Vagina (tissue), 2 donors: ENCODE measurements around the gene MTX1. TPM values are rescaled to one million over a fixed set of nuclear protein-coding genes. Genes with fewer than 3 reads are reported as not detected.

Experiments
- DNase-seq, 2 donors: peaks; one replicate each; pipeline ENCODE4 v3.0.0-alpha.2; 2017; ENCODE audit errors: extremely low spot score in 2 of 2
- H3K27ac ChIP-seq: fragments of 200-600 bp; sonication (generic); one replicate; pipeline ENCODE4 v1.5.1; 2019
- H3K27me3 ChIP-seq: fragments of 200-600 bp; sonication (generic); one replicate; pipeline ENCODE4 v1.5.1; 2019
- H3K36me3 ChIP-seq, 2 donors: fragments of 200-600 bp; sonication (generic); one replicate each; pipeline ENCODE4 v1.5.1; 2017 to 2019
- H3K4me1 ChIP-seq: fragments of 200-600 bp; sonication (generic); one replicate; pipeline ENCODE4 v1.5.1; 2019
- H3K4me3 ChIP-seq, 2 donors: fragments of 200-600 bp; sonication (generic); 1 replicate in 1 of 2; 2 replicates in 1 of 2; pipeline ENCODE4 v1.5.1; 2016 to 2019
- H3K9me3 ChIP-seq: fragments of 200-600 bp; sonication (generic); one replicate; pipeline ENCODE4 v1.5.1; 2019
- CTCF ChIP-seq, 3 experiments: fragments of 450-650 bp in 2 of 3; fragments of 200-600 bp in 1 of 3; sonication (generic) in 1 of 3; IDR thresholded peaks; one replicate each; pipeline ENCODE4 v1.5.1; 2017 to 2019; ENCODE audit warnings: antibody characterized with exemption in 3 of 3, mild to moderate bottlenecking in 2 of 3, moderate library complexity in 2 of 3
- POLR2A ChIP-seq, 2 donors: fragments of 450-650 bp; IDR thresholded peaks; one replicate each; pipeline ENCODE4 v1.6.1; 2017; ENCODE audit warnings: antibody characterized with exemption in 2 of 2, mild to moderate bottlenecking in 2 of 2, moderate library complexity in 2 of 2
- POLR2AphosphoS5 ChIP-seq, 2 donors: sonication (generic); formaldehyde crosslinking; IDR thresholded peaks; one replicate each; pipeline ENCODE4 v1.9.0; 2017; ENCODE audit warnings: antibody characterized with exemption in 2 of 2, mild to moderate bottlenecking in 2 of 2, low read depth in 1 of 2; ENCODE audit not compliant: insufficient read depth in 1 of 2
- intact Hi-C: fragments of 100-400 bp; cut with DNase I; formaldehyde crosslinking; loops from one replicate; pipeline ENCODE4 v1.15.1; 2023
- total RNA-seq: library from RNA; depleted of rRNA; stranded (reverse); fragments of >200 nt; gene quantifications from one replicate; pipeline ENCODE4 v1.2.3, GENCODE V29; 2016

The MTX1 gene
- total RNA-seq, 1 donor from 2014 or later = 29.5 TPM

GRCh38 chr1:155172732-155173477 lies 35.6 kb upstream of the MTX1 start, which contains the start of gene KRTCAP2:
Gene KRTCAP2 (minus strand): TSS chr1:155173304. CDS start chr1:155173224, 80 bp downstream.
- Histone ChIP-seq H3K9me3 (no peaks in the 10 kb centered on the region), H3K36me3 (peaks cover 0 to 13% of the 10 kb centered on the region in 2 donors), H3K27me3 (no peaks in the 10 kb centered on the region), H3K4me3 (peak within 1 kb of the TSS; percentile 88 to 90), H3K4me1 (peaks cover 39% of the 10 kb centered on the region), H3K27ac (peak within 1 kb of the TSS; percentile 94)
- DNase-seq = peak; percentile 96 to 97
- TF ChIP-seq CTCF (IDR thresholded peaks at IDR 0.05) = peak; percentile 87 to 95 (median 92)
- TF ChIP-seq POLR2A (IDR thresholded peaks at IDR 0.05) = peak in 1 of 2 donors; percentile 8
- TF ChIP-seq POLR2AphosphoS5 (IDR thresholded peaks at IDR 0.05; ENCODE audit: insufficient read depth in 1 of 2, low read depth in 1 of 2) = peak; percentile 83 to 97
- intact Hi-C loops = no loop called here

DNA sequence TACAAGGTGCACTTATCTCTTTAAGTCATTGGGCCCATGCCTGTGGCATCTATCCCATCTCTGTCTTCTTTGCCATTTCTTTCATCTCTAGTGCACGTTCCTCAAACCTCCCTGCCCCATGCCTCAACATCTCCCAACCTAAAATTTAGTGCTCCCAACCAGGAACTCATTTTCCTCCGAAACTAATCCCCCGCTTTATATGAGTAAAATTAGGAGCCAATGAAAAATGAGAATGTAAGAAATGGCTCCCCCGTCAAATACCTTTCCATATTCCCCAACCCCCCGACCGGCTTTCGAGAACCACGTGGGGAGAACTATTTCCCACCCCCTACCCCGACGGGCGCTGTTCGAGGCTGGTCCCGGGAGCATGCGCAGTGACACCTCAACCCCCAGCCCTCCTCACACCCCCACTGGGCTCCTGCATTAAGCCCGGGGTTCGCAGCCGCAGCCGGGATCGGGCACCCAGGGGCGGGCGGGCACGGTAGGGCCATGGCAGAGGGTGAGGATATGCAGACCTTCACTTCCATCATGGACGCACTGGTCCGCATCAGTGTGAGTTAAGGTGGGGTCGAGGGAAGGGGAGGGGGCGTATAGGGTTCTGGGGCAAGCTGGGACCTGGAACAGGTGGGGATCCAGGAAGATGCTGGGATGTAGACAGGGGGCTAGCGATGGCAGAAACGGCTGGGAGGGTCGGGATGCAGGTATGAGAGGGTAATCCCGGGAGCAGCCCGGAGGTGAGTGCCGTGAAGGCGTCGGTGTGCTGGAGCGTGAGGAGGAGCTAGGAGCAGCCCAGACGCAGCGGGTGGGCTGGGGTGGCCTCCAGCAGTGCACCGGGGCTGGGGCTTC lies 34.8 kb upstream of the MTX1 start, which contains the start of gene TRIM46:
TRIM46 (plus strand) TSS at position 372 of the 846 bp plus-strand sequence; CDS start at position 490, 118 bp downstream.
- Histone ChIP-seq H3K4me3 (peak within 1 kb of the TSS; percentile 88 to 90), H3K9me3 (no peaks in the 10 kb centered on the region), H3K36me3 (peaks cover 0 to 12% of the 10 kb centered on the region in 2 donors), H3K27ac (peak within 1 kb of the TSS; percentile 94), H3K27me3 (no peaks in the 10 kb centered on the region), H3K4me1 (peaks cover 38% of the 10 kb centered on the region)
- intact Hi-C loops = no loop called here
- peak; percentile 85 to 91 for DNase-seq
- TF ChIP-seq POLR2A (IDR thresholded peaks at IDR 0.05) (no peak), CTCF (IDR thresholded peaks at IDR 0.05) (no peak), POLR2AphosphoS5 (IDR thresholded peaks at IDR 0.05; ENCODE audit: insufficient read depth in 1 of 2, low read depth in 1 of 2) (no peak)

DNA sequence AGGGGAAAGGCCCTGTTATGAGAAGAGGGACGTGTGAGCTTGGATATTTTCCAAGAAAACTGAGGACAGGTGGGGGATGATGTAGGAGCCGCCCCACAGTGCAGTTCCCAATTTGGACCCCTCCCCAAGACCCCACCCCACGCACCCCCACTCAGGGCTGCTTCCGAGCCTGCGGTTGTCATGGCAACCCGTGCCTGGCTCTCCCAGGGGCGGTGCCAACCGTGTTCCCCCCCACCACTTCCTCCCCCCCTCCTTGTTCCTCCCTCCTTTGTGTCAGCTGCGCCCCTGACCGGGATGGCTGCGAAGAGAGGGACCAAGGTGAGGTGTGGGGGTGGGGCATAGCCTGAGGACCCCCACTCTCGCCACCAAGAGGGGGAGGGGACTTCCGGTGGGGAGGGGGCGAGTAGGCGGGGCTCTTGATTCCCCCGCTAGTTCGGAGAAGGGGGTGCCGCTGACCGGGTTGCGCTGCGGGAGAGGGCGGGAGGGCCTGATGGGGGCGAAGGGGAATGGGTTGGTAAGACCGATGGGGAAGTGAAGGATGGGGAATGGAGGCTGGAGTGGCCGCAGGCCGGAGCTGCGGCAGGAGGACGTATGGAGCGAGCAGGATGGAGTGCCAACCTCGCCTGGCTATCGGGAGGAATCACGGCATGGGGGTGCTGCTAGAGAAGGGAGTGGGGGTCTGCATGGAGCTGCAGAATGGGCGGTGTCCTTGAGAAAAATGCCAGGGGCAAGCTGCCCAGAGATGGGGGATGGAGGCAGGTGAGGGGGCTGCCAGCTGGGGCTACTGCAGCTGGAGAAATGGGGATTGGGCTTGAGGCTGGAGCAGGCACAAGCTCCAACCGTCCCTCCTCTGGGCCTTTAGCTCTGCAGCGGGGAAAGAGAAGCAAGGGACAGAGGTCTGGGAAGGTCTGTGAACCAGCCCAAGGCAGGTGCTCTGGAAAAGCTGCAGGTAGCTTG lies 33.9 kb upstream of the MTX1 start:
- DNase-seq = peak; percentile 84 to 91
- Histone ChIP-seq H3K27ac (peak overlapping the region; percentile 3), H3K4me3 (peak overlapping the region; percentile 88 to 90), H3K9me3 (no peaks in the 10 kb centered on the region), H3K36me3 (peaks cover 0 to 3% of the 10 kb centered on the region in 2 donors), H3K4me1 (peaks cover 38% of the 10 kb centered on the region), H3K27me3 (no peaks in the 10 kb centered on the region)
- intact Hi-C loops = loop anchor here (5.0 kb wide), 1 partner anchor 53 kb away; no protein-coding TSS in a partner anchor
- no peak for TF ChIP-seq CTCF (IDR thresholded peaks at IDR 0.05)
- no peak for TF ChIP-seq POLR2AphosphoS5 (IDR thresholded peaks at IDR 0.05; ENCODE audit: insufficient read depth in 1 of 2, low read depth in 1 of 2)
- no peak for TF ChIP-seq POLR2A (IDR thresholded peaks at IDR 0.05)

DNA sequence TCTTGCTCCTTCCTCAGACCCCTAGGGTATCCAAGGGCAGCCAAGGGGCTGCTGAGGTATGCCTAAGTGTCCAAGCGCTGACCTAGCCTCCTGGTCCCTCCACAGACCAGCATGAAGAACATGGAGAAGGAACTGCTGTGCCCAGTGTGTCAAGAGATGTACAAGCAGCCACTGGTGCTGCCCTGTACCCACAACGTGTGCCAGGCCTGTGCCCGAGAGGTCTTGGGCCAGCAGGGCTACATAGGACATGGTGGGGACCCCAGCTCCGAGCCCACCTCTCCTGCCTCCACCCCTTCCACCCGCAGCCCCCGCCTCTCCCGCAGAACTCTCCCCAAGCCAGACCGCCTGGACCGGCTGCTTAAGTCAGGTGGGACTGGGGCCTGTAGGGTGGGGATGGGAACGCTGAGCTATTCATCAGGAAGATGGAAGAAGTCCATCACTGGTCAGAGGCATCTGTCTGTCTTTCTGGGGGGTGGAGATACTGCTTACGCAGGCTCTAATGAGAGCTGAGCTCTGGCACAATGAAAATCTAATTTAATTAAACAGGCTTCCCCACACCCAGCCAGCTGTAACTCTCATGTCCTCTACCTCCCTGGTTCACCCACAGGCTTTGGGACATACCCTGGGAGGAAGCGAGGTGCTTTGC lies 33.1 kb upstream of the MTX1 start:
- H3K4me1 ChIP-seq = peaks cover 38% of the 10 kb centered on the region
- intact Hi-C loops = loop anchor here (5.0 kb wide), 1 partner anchor 52 kb away; no protein-coding TSS in a partner anchor

More for the DNA sequence above, 33.1 kb upstream of the MTX1 start:
- Histone ChIP-seq H3K36me3 (no peaks in the 10 kb centered on the region), H3K4me3 (no peak overlapping the region), H3K27me3 (no peaks in the 10 kb centered on the region), H3K27ac (no peak overlapping the region), H3K9me3 (no peaks in the 10 kb centered on the region)
- TF ChIP-seq POLR2AphosphoS5 (IDR thresholded peaks at IDR 0.05; ENCODE audit: insufficient read depth in 1 of 2, low read depth in 1 of 2) (no peak), CTCF (IDR thresholded peaks at IDR 0.05) (no peak), POLR2A (IDR thresholded peaks at IDR 0.05) (no peak)
- DNase-seq = peak; percentile 40 to 85
